Posterior vena cava (tissue), 2 donors: ENCODE results near the gene ATP2B1. TPM values are rescaled to one million over a fixed set of nuclear protein-coding genes. Genes with fewer than 3 reads are reported as not detected.

Source experiments
- DNase-seq: peaks from one replicate; pipeline ENCODE4 v3.0.0-alpha.2; 2020; ENCODE audit warnings: low spot score
- intact Hi-C, 2 donors: fragments of 100-400 bp; cut with DNase I; formaldehyde crosslinking; loops; one replicate each; pipeline versions ENCODE4 v1.14.1 to v1.14.2; 2022 to 2023
- total RNA-seq, 2 donors: library from RNA; stranded (reverse); fragmentation: NEBNext Ultra II Directional; extraction: Animal tissue kit (Norgen Biotek cat#: 25700); gene quantifications; one replicate each; pipeline ENCODE4 v1.2.1, GENCODE V29; 2021
- donor health status: DM: yes; HTN: yes; CAD: no.
- donor health status: DM: yes; HTN: yes; CAD: no.

Gene ATP2B1
- total RNA-seq, 2 donors from 2014 or later: 37.6 to 44.0 TPM

DNA sequence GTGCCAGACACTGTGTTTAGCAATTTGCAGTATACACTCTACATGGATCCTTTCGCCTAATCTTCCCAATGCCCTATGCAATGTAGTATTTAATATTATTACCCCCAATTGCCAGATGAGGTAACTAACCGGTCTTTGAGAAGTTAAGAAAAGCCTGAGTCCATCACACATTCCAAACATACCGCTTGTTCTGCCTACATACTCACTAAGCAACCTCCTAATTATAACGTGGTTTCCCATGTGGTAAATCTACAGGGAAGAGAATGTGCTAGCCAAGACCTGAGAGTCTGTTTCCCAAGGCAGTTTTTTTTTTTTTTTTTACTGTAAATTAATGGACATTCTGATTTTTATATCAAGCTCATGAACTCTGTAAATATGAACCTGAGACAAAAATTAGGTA lies 37.2 kb downstream of the ATP2B1 start:
- intact Hi-C loops: no loop called here
- DNase-seq: no peak

DNA sequence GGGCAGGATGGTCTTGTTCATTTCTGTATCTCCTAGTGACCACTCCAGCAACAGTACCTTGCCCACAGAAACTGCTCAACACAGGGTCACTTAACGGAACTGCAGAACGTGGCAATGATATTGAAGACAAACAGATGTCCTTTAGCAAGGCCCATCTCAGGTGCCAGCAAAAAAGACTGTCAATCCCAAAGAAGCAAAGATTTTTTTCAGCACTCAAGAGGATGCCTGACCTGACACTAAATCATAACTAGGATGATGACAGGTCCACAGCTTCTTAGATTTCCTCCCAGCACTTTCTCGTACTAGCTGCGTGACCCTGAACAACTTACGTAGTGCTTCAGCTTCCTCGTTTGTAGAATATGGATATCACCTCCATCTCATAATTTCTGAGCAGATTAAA lies 39.4 kb downstream of the ATP2B1 start:
- DNase-seq: no peak
- intact Hi-C loops: no loop called here

- intact Hi-C loops: no loop called here
- no peak for DNase-seq
These were observed 43.1 kb downstream of the ATP2B1 start for GRCh38 chr12:89665556-89665955.

DNA sequence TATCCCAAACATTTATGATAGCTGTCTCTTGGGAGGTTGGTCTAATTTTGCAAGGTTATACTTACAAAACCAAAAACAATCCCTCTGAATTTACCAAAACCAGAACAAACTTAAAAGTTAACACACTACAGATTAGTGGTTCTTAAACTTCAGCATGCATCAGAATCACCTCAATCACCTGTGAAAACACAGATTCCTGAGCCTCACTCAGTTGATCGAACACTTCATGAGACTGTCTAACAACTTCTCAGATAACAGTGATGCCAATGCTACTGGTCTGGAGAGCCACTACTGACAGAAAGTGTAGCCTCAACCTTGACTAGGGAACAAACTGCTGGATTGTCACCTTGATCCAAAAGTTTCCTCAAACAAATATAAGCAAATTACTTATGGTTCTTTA lies 44.2 kb downstream of the ATP2B1 start:
- DNase-seq: no peak
- intact Hi-C loops: no loop called here

- no peak for DNase-seq
- intact Hi-C loops: no loop called here
These were observed 44.9 kb downstream of the ATP2B1 start for GRCh38 chr12:89663577-89664357.

DNA sequence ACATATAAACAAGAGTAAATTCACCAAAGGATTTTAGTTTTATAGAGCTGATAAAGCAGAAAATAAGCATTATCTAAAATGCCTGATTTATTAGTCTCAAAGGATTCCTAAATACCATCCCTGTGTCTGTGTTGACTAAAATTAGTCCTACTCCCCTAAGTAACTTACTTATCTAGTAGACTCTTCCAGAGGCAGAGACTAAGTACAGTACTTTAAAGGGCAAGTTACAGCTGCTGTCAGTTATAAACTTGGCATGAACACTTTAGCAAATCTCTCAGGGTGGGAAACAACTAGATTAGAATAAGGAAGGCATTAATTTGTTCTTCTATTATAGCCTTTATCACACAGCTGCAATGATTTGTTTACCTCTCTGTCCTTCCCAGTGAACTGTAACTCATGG lies 46.0 kb downstream of the ATP2B1 start:
- DNase-seq: no peak
- intact Hi-C loops: no loop called here

GRCh38 chr12:89661706-89662330 lies 46.8 kb downstream of the ATP2B1 start:
- intact Hi-C loops: no loop called here
- no peak for DNase-seq

GRCh38 chr12:89657739-89658138 lies 50.9 kb downstream of the ATP2B1 start:
- intact Hi-C loops: no loop called here
- no peak for DNase-seq

DNA sequence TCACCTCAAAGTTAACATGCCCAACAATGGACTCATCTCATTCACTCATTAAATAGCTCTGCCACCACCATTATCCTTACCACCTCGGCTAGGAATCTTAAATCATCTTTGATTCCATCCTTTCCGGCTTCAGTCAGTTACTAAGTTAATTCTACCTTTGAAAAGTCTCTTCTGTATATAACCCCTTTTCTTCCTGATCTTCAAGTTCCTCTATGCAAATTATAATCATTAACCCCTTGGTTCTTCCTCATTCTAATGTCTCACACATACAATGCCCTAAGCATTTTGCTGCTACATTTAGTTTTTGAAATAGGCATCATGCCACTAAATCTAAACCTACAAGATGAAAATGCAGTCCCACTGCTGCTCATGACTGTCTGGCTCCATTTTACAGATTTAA lies 51.6 kb downstream of the ATP2B1 start:
- no peak for DNase-seq
- intact Hi-C loops: no loop called here

GRCh38 chr12:89655841-89656240 lies 52.8 kb downstream of the ATP2B1 start:
- intact Hi-C loops: no loop called here
- DNase-seq: no peak

DNA sequence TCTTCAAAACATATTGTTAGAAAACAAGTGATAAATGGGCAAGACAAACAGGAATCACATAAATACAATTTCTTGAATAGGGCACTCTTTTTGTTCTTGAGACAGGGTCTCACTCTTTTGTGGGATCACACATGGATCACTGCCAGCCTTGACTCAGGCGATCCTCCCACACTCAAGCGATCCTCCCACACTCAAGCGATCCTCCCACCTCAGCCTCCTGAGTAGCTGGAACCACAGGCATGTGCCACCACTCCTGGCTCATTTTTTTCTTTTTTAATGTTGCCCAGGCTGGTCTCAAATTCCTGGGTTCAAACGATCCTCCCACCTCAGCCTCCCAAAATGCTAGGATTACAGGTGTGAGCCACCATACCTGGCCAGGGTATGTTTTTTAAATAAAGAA lies 57.4 kb downstream of the ATP2B1 start:
- intact Hi-C loops: no loop called here
- DNase-seq: no peak

DNA sequence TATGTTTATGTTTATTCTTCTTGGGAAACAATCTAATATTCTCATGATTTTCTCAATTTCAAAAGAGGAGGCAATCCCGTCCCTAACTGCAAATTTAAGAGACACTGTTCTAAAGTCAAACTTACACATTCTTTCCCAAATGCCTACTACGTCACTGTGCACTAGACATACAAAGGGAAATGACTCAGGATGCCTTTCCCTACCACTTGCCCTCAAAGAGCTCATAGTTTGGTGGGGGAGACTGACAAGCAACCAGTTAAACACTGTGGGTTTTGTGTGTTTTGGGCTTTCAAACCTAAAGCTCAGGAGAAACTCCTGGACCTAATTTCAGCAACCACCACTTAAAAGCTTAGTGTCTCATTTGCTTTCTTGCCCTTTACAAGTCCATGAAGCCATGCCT lies 58.4 kb downstream of the ATP2B1 start:
- intact Hi-C loops: no loop called here
- DNase-seq: no peak

DNA sequence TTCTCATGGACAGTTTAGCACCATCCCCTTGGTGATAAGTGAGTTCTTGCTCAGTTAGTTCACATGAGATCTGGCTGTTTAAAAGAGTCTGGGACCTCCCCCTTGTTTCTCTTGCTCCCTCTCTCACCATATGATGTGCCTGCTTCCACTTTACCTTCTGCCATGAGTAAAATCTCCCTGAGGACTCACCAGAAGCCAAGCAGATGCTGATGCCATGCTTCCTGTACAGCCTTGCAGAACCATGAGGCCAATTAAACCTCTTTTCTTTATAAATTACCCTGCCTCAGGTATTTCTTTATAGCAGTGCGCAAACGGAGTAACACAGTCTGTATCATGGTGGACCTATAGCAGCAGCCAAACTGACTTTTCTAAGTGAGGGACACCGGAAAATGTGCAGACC lies 58.8 kb downstream of the ATP2B1 start:
- no peak for DNase-seq
- intact Hi-C loops: no loop called here

DNA sequence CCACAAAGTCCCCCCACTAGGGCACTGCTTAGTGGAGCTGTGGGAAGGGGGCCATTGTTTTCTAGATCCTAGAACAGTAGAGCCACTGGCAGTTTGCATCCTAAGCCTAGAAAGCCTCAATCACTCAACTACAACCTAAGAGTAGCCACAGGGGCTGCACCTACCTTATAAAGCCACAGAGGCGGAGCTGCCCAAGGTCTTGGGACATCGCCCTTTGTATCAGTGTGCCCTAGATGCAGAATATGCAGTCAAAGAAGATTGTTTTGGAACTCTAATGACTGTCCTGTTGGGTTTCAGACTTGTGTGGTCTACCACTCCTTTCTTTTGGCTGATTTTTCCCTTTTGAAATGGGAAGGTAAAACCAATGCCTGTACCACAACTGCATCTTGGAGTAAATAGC lies 59.5 kb downstream of the ATP2B1 start:
- intact Hi-C loops: no loop called here
- DNase-seq: no peak

- intact Hi-C loops: no loop called here
- DNase-seq: no peak
These were observed 60.3 kb downstream of the ATP2B1 start for GRCh38 chr12:89648211-89648930.

DNA sequence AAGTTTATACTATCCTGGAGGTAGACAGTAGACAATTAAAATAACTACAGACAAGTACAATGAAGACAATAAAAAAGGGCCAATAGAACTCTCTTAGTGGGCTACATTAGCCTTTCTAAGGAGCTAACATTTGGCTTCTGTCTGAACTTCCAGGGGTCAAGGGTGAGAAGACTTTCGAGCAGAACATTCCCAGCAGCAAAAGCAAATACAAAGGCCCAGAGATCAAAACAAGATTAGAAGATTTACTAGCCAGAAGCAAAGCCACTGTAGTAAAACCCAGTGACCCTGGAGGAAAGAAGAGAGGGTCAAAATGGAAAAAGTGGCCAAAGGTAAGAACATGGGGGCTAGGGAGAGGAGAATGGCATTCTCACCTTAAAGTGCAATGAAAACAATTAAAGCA lies 63.2 kb downstream of the ATP2B1 start:
- intact Hi-C loops: no loop called here
- no peak for DNase-seq

DNA sequence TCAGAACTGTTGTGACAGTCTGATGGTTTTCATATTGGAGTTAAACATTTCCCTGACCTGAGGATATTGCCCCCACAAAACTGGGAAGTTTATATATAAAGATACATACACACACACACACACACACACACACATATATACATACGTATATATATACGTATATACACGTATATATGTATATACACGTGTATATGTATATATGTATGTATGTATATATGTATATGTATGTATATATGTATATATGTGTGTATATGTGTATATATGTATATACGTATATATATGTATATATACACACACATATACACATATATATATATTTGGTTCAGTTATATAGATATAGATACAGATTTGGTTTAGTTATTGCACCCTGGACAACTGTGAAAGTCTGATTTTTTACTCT lies 65.7 kb downstream of the ATP2B1 start:
- intact Hi-C loops: no loop called here
- DNase-seq: no peak

DNA sequence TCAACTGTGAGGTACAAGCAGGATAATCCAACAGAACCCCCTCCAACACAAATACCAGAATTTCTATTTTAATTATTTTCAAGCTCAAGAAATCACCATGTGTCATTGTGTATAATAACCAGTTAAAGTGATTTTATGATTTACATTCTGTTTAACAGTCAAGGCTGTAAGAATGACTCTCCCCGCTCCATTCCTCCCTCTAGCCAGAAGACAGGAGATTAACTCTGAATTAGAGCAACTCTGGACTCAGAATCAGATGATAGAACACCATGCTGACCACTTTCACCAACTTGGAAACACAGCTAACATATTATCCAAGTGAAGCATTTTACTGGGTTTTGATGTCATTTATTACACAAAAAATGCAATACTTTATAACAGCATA lies 71.9 kb downstream of the ATP2B1 start:
- DNase-seq: no peak
- intact Hi-C loops: no loop called here

- DNase-seq: no peak
- intact Hi-C loops: no loop called here
These were observed 72.4 kb downstream of the ATP2B1 start for GRCh38 chr12:89636052-89636775.

- intact Hi-C loops: no loop called here
- no peak for DNase-seq
These were observed 74.1 kb downstream of the ATP2B1 start for GRCh38 chr12:89634508-89634907.
